GM18520 (cell line): Measurements from ENCODE around the gene IBSP.
A peak's percentile ranks its signal among the peaks of the same experiment; 100 is the strongest.

Experiments
- ATAC-seq: cut with Tn5 transposase; IDR thresholded peaks from one replicate; pipeline ENCODE4 v1.9.1; 2021; ENCODE audit not compliant: unreplicated experiment

The IBSP gene

GRCh38 chr4:87835743-87836142, 36.4 kb downstream of the IBSP start:
- ATAC-seq = no peak

- no peak for ATAC-seq
Observed at GRCh38 chr4:87838205-87838604, 38.9 kb downstream of the IBSP start.

DNA sequence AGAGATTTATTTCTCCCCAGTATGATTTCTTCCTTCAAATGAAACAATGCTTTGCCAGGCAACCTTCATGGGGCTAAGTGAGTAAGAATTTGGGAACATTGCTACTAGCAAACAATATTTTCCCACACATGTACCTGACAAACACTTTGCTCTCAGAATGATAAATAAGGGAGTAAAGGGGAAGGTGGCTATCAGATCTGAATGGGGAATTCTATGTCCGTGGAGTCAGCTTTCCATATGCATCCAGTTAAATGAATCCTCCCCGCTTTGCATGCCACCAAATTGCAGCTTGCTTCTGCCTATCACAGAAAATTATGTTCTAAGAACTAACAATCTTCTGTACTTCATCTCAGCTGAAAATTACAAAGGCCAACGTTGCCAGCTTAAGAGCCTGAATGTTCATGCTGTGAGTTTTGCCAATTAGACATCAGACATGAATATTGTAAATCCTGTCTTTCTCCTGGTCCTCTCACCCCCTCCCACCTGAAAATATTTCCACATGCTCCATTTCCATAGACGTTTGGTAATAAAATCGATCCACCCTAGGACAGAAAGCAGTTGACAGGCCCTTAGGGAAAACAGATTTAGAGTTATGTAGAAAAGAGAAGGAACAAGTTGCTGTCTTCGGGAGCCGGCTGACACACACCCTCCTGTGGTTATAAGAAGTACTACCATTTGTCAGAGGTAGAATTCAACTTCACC, 39.7 kb downstream of the IBSP start:
- no peak for ATAC-seq

GRCh38 chr4:87839592-87839946, 40.2 kb downstream of the IBSP start:
- no peak for ATAC-seq

- ATAC-seq = no peak
Observed at GRCh38 chr4:87840149-87840548, 40.8 kb downstream of the IBSP start.

GRCh38 chr4:87843936-87844335, 44.6 kb downstream of the IBSP start:
- no peak for ATAC-seq

GRCh38 chr4:87844452-87844851, 45.1 kb downstream of the IBSP start:
- ATAC-seq = no peak

- ATAC-seq = no peak
Observed at GRCh38 chr4:87846226-87846625, 46.9 kb downstream of the IBSP start.

DNA sequence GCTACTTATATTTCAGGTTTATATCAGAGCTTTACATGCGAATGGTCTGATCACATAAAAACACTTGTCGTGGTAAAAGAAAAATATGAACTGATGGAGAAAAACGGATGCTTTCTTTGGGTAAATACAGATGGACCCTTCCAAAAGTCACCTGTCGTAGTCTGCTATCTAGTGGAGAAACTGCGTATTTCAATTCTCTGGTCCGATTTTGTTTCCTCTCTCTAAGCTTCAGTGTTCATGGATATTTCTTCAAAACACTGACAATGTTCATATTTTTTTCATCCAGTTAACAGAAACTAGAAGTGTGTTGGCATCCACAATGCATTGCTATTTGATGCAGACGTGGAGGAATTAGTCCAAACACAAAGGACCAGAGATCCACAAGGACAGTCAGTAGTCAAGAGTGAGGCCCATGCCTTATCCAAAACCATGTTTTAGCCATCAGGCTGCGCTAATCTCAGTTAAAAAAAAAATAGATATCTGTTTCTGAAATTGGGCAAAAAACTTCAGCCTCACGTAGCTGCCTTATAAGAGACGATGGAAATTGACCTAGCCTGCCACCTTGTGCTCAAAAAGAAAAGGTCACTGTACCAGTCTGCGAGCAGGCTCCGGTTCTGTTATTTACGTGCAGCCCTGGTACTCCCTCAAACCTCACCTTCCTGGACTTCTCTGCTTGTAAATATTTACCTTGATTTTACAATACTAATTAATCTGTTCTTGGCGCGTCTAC, 49.4 kb downstream of the IBSP start:
- peak; percentile 76 for ATAC-seq

DNA sequence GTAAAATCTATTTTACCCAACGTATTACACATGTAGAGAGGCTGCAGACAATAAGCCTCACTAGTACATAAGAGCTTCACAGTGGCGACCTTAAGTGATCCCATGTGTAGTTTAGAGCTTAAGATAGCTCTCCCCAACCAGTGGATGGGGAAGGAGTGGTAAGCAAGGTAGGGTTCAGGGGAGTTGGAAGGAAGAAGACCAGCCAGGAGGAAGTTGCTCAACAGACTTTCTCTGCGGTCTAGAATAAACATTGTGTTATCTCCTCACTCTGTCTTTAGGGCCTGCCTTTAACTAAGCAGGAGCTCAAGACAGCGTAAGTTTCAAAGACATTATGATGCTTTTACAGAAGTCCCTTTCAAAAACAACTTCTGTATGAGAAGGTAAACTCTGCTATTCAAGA, 50.3 kb downstream of the IBSP start:
- no peak for ATAC-seq

DNA sequence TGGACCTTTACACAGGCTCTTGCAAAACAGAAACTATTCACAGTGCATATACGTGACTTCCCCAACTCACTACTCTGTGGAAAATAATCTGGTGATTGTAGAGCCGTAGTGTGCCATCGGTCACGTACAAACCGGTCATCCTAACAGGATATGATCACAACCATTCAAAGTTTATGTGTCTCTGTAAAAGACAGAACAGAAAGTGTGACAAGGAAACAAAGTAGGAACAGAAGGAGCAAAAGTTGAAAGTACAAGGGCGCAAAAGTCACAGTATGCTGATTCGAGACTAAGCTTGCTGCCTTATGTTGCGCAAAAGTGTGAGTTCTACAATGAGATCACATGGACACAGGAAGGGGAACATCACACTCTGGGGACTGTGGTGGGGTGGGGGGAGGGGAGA, 52.0 kb downstream of the IBSP start:
- ATAC-seq = no peak

- ATAC-seq = no peak
Observed at GRCh38 chr4:87851953-87852352, 52.6 kb downstream of the IBSP start.

GRCh38 chr4:87853108-87853507, 53.8 kb downstream of the IBSP start:
- no peak for ATAC-seq

DNA sequence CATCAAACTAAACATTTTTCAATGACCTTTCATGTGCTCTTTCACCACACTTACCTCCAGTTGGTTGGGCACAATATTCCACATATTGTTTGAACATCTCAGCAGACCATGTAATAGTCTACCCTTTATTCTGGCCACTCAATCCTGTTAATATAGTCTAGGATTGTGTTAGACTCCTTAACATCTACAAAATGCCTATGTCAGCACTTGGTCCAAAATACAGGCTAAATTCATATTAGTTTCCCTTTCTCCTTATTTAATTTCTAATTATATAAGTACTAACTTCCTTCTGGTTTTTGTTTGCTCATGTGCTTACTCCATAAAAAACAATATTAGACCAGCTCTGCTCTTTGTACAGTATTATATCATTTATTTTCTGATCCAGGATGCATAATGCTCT, 54.5 kb downstream of the IBSP start:
- no peak for ATAC-seq

GRCh38 chr4:87855559-87855958, 56.2 kb downstream of the IBSP start:
- no peak for ATAC-seq

DNA sequence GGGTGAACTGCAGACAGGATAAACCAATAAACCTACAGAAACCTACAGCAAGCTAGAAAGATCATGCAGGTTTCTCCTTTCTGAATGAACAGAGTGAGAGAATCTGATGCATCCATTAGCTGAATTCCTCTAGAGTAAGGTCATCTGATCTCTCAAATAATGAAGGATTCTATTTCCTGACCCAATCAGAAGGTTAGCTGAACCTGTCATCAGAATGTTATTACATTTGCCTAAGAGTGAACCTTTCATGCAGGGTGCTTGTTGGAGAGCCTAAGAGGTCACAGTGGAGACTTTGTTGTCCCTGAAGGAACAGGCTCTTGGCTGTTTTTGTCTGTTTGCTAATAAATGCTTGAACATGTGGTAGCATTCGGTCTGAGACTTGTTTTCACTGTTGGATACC, 57.5 kb downstream of the IBSP start:
- no peak for ATAC-seq

GRCh38 chr4:87857789-87858188, 58.4 kb downstream of the IBSP start:
- ATAC-seq = no peak
